A673 (cell line): ENCODE measurements around the gene KIAA1549. TPM values are rescaled to one million over a fixed set of nuclear protein-coding genes. Genes with fewer than 3 reads are reported as not detected.

Experiments used
- BruUV-seq: library from RNA; stranded (reverse); fragments of 400-500 nt; replicated peaks from 2 replicates; lab custom pipeline; 2021; lab: Mats Ljungman, UMichigan
- CTCF ChIA-PET: fragments of 300-600 bp; sonication (Branson Sonifier 250); formaldehyde crosslinking; loops from one replicate; lab custom pipeline; 2022; ENCODE audit warnings: antibody characterized with exemption; lab: Charles Lee
- POLR2A ChIA-PET: fragments of 300-600 bp; sonication (Branson Sonifier 250); formaldehyde crosslinking; loops from one replicate; lab custom pipeline; 2022; ENCODE audit warnings: antibody characterized with exemption; ENCODE audit not compliant: low non-redundant PET; lab: Charles Lee
- DNase-seq: peaks from one replicate; pipeline ENCODE4 v3.0.0-alpha.2; 2015; ENCODE audit warnings: low spot score
- H3K27ac ChIP-seq: fragments of 200-600 bp; sonication (generic); 2 replicates; pipeline ENCODE4 v1.5.1; 2016; ENCODE audit warnings: mixed run types, low read depth, mild to moderate bottlenecking, mixed read lengths, antibody characterized with exemption, low read length; ENCODE audit not compliant: poor library complexity, severe bottlenecking
- H3K27me3 ChIP-seq: fragments of 200-600 bp; sonication (generic); replicated peaks from 2 replicates; pipeline ENCODE4 v1.6.1; 2017; ENCODE audit warnings: mixed run types, low read depth, mild to moderate bottlenecking, mixed read lengths, antibody characterized with exemption, low read length; ENCODE audit not compliant: insufficient read depth, poor library complexity
- H3K36me3 ChIP-seq: fragments of 200-600 bp; sonication (generic); 2 replicates; pipeline ENCODE4 v1.6.1; 2016; ENCODE audit warnings: mixed run types, mild to moderate bottlenecking, mixed read lengths, antibody characterized with exemption, low read length; ENCODE audit not compliant: insufficient read depth, poor library complexity, severe bottlenecking
- H3K4me1 ChIP-seq: fragments of 200-600 bp; sonication (generic); 2 replicates; pipeline ENCODE4 v1.6.1; 2017; ENCODE audit warnings: mixed run types, mild to moderate bottlenecking, mixed read lengths, antibody characterized with exemption, low read length; ENCODE audit not compliant: insufficient read depth, poor library complexity, severe bottlenecking
- H3K4me3 ChIP-seq: fragments of 200-600 bp; sonication (generic); 2 replicates; pipeline ENCODE4 v1.5.1; 2016; ENCODE audit warnings: low read depth, mixed run types, mild to moderate bottlenecking, mixed read lengths, low read length; ENCODE audit not compliant: poor library complexity, severe bottlenecking
- H3K9me3 ChIP-seq: fragments of 200-600 bp; sonication (generic); 2 replicates; pipeline ENCODE4 v1.6.1; 2016; ENCODE audit warnings: mixed run types, low read depth, mild to moderate bottlenecking, mixed read lengths, antibody characterized with exemption, low read length; ENCODE audit not compliant: poor library complexity, severe bottlenecking
- EZH2 ChIP-seq: fragments of 200-600 bp; sonication (generic); IDR thresholded peaks from 2 replicates; pipeline ENCODE4 v1.6.1; 2017; ENCODE audit warnings: borderline replicate concordance, low read depth, mild to moderate bottlenecking, mixed read lengths, antibody characterized with exemption, low read length; ENCODE audit not compliant: poor library complexity, severe bottlenecking
- intact Hi-C: fragments of 100-400 bp; cut with micrococcal nuclease; formaldehyde crosslinking; loops from one replicate; pipeline ENCODE4 v1.10.0; 2022; ENCODE audit not compliant: unreplicated experiment
- total RNA-seq: library from RNA; stranded (reverse); gene quantifications from 2 replicates; pipeline ENCODE4 v1.2.3, GENCODE V29; 2021
- TF ChIP-seq, protein P1 (sequence below): fragments of 300-800, 200-600 bp; sonication (generic); conservative IDR thresholded peaks from 2 replicates; pipeline ENCODE4 v1.5.1; 2017; ENCODE audit warnings: low read depth, mild to moderate bottlenecking, antibody characterized with exemption, low read length, moderate library complexity, mixed read lengths

The KIAA1549 gene
- total RNA-seq, 1 experiment from 2014 or later: 2.5 TPM

DNA sequence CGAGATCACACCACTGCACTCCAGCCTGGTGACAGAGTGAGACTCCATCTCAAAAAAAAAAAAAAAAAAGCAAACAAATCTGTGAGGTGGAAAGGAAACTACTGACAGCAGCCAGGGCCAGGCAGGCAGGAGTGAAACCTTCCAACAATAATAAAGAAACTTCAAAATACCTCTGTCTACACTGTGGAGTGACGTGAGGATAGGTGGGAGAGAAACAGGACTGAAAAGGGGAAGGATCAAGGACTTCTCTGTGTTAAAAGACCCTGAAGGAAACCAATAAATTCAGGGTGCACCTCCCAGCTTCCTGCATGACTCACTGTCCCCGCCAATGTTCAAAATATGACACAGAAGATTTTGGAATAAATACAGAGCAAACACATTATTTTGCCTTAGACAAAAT is 82.9 kb downstream of the KIAA1549 start:
- Histone ChIP-seq H3K27ac (no peak overlapping the region), H3K27me3 (no peaks in the 10 kb centered on the region), H3K4me1 (peaks cover 12% of the 10 kb centered on the region), H3K36me3 (no peaks in the 10 kb centered on the region), H3K9me3 (no peaks in the 10 kb centered on the region), H3K4me3 (no peak overlapping the region)
- no TSS peak for BruUV-seq
- intact Hi-C loops: no loop called here
- TF ChIP-seq EZH2: no peak
- TF ChIP-seq, protein P1, sequence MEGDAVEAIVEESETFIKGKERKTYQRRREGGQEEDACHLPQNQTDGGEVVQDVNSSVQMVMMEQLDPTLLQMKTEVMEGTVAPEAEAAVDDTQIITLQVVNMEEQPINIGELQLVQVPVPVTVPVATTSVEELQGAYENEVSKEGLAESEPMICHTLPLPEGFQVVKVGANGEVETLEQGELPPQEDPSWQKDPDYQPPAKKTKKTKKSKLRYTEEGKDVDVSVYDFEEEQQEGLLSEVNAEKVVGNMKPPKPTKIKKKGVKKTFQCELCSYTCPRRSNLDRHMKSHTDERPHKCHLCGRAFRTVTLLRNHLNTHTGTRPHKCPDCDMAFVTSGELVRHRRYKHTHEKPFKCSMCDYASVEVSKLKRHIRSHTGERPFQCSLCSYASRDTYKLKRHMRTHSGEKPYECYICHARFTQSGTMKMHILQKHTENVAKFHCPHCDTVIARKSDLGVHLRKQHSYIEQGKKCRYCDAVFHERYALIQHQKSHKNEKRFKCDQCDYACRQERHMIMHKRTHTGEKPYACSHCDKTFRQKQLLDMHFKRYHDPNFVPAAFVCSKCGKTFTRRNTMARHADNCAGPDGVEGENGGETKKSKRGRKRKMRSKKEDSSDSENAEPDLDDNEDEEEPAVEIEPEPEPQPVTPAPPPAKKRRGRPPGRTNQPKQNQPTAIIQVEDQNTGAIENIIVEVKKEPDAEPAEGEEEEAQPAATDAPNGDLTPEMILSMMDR: no peak
- POLR2A ChIA-PET: no interaction called here
- DNase-seq: no peak
- CTCF ChIA-PET: interaction anchor here (2.2 kb wide), 1 partner anchor 12 kb away, joined by 6 read pairs; no protein-coding TSS in a partner anchor

DNA sequence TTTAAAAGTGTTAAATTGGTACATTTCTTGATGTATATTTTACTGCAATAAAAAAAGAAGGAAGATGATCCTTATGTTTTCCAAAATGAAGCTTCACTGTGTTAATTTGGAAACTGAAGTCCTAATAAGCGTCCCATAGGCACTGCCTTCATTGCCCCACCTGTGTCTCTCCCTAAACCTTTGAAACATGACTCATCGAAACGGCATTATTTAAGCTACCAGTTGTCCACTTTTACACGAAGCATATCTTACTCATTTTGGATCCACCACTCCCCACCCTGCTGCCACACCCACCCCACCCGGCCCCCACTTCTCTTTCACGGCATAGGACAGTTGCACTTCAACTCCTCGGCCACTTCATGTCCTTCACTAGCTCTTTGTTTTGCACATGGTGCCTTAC is 85.5 kb downstream of the KIAA1549 start:
- DNase-seq: no peak
- Histone ChIP-seq H3K9me3 (no peaks in the 10 kb centered on the region), H3K4me1 (peaks cover 30% of the 10 kb centered on the region), H3K27me3 (no peaks in the 10 kb centered on the region), H3K27ac (no peak overlapping the region), H3K36me3 (no peaks in the 10 kb centered on the region), H3K4me3 (no peak overlapping the region)
- TF ChIP-seq, protein P1: no peak
- TF ChIP-seq EZH2: no peak
- intact Hi-C loops: no loop called here
- POLR2A ChIA-PET: no interaction called here
- BruUV-seq: no TSS peak
- CTCF ChIA-PET: interaction anchor here (0.8 kb wide), 1 partner anchor 9 kb away, joined by 3 read pairs; no protein-coding TSS in a partner anchor

DNA sequence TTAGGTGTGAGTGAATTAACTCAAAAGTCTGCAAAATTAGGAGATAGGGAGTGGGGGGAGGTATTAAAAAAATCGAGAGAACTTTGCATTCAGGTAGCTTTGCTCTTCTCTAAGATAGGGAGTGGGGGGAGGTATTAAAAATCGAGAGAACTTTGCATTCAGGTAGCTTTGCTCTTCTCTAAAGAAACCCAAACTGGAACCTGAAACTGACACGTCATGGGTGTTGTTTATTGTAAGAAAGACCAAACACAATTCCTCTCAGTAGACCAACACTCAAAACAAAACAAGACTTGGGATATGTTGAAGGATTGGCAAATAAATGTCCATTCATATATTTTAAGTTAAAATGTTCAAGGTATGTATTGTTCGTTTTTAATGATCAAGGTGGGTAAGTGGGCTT is 87.9 kb downstream of the KIAA1549 start:
- no peak overlapping the region for H3K4me3 ChIP-seq
- peaks cover 44% of the 10 kb centered on the region for H3K4me1 ChIP-seq
- no peak overlapping the region for H3K27ac ChIP-seq
- no peak for DNase-seq
- intact Hi-C loops: no loop called here
- no peaks in the 10 kb centered on the region for H3K9me3 ChIP-seq
- no peaks in the 10 kb centered on the region for H3K36me3 ChIP-seq
- ChIA-PET POLR2A (no interaction called here), CTCF (no interaction called here)
- no peaks in the 10 kb centered on the region for H3K27me3 ChIP-seq
- TF ChIP-seq, protein P1: no peak
- TF ChIP-seq EZH2: no peak
- BruUV-seq: no TSS peak
